ENCODE measurements around the gene FXYD3. TPM values are rescaled to one million over a fixed set of nuclear protein-coding genes. Genes with fewer than 3 reads are reported as not detected.

Gene FXYD3
- polyA plus RNA-seq, 1 experiment, result not detected

DNA sequence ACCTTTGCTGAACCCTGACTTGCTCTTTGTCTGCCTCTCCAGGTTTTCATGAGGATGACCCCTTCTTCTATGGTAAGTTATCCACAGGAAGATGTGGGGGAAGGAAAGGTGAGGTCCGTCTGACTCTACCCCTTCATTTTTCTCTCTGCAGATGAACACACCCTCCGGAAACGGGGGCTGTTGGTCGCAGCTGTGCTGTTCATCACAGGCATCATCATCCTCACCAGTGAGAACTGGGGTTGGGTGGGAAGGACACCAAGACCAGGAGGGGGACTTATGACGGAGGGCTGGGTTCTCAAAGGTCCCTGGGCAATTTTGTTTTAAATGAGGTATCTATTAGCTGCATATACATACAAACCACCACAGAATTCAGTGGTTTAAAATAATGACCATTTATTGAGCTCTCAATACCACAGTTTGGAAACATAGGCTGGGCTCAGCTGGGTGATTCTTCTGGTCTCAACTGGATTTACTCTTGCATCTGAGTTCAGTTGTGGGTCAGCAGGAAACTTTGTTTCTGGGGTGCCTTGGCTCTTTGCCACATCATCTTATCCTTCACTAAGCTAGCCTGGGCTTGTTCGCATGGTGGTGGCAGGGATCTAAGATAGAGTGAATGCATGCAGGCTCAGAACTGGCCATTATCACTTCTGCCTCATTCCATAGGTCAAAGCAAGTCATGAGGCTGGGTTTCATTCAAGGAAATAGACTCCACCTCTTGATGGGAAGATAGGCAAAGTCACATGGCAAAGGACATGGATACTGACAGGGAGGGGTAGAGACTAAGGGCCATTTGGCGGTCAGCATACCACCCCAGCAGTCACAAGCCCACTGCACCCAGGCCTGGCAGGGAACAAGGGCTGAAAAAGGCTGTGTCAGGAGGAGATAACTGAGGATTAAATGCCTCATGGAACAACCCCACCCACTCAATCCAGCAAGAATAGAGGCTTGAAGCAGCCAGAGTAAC, 50.8 kb downstream of the FXYD3 start:
- Histone ChIP-seq H3K27me3 (ENCODE audit: control insufficient read depth, insufficient read depth, low read length) (no peaks in the 10 kb centered on the region), H3K4me3 (ENCODE audit: low read depth, low read length) (no peak overlapping the region), H3K36me3 (ENCODE audit: control insufficient read depth, insufficient read depth, low read length) (peaks cover 23% of the 10 kb centered on the region)
- POLR2A ChIA-PET, result no interaction called here
- TF ChIP-seq CTCF (IDR thresholded peaks at IDR 0.05; ENCODE audit: insufficient read depth, low read depth, low read length), result no peak
- CTCF ChIA-PET, result no interaction called here
- DNase-seq (ENCODE audit: low read depth), result no peak

DNA sequence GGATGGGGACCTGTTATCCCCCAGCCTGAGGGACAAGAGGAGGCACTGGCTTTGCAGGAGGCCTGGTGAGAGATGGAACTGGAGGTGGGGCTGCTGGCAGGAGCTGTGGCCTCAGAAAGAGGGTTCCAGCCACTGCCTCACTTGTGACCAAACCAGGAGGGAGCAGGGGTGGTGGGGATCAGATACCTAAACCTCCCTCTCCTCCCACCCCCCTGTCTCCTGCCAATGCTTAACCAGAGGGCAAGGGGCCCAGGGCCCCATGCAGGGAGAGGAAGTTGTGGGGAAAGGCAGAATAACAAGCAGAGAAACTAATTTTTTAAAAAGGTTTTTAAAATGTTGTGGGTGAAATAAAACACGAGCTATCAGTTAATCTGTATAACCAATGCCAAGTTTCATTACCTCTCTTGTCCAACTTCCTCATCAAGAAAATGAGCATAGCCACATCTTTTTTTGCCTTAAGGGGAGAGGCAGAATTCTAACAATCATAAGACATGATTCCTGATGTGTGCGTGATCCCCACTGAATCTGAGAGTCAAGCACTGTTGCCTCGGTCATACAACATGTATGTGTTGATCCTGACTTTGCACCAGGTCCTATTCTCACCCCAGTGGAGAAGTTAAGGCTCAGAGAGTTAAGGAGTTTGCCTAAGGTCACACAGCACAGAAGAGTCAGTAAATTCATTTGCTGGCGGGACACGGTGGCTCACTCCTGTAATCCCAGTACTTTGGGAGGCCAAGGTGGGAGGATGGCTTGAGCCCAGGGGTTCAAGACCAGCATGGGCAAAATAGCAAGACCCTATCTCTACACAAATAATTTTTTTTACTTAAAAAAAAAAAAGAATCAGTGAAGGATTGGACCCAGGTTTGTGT, 51.9 kb downstream of the FXYD3 start:
- H3K36me3 ChIP-seq (ENCODE audit: control insufficient read depth, insufficient read depth, low read length), result peaks cover 23% of the 10 kb centered on the region
- no peak for TF ChIP-seq CTCF (IDR thresholded peaks at IDR 0.05; ENCODE audit: insufficient read depth, low read depth, low read length)
- POLR2A ChIA-PET, result no interaction called here
- no peak for DNase-seq (ENCODE audit: low read depth)
- no peak overlapping the region for H3K4me3 ChIP-seq (ENCODE audit: low read depth, low read length)
- CTCF ChIA-PET, result interaction anchor here (2.3 kb wide), 1 partner anchor 14 kb away, joined by 7 read pairs; no protein-coding TSS in a partner anchor
- no peaks in the 10 kb centered on the region for H3K27me3 ChIP-seq (ENCODE audit: control insufficient read depth, insufficient read depth, low read length)

DNA sequence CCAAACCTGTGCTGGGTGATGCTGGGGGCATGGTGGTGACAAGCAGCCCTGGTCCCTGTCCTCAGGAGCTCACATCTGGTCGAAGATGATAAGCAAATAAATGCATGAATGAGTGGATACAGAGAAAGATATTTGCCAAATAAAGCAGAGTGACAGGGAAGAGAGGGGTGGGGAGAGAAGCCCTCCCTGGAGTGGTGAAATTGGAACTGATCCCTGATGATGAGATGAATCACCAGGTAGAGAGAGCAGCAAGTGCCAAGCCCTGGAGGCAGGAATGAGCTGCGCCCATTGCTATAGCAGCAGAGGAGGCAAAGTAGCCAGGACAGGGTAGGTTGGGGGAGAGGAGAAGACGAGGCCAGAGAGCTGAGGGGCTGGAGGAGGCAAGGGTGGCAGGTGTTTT, 52.6 kb downstream of the FXYD3 start:
- H3K27me3 ChIP-seq (ENCODE audit: control insufficient read depth, insufficient read depth, low read length), result no peaks in the 10 kb centered on the region
- ChIA-PET POLR2A (no interaction called here), CTCF (interaction anchor here (2.3 kb wide), 1 partner anchor 15 kb away, joined by 7 read pairs; no protein-coding TSS in a partner anchor)
- H3K36me3 ChIP-seq (ENCODE audit: control insufficient read depth, insufficient read depth, low read length), result peaks cover 23% of the 10 kb centered on the region
- TF ChIP-seq CTCF (IDR thresholded peaks at IDR 0.05; ENCODE audit: insufficient read depth, low read depth, low read length), result peak; percentile 20; the same call in 1 of the 2 replicates
- DNase-seq (ENCODE audit: low read depth), result no peak
- H3K4me3 ChIP-seq (ENCODE audit: low read depth, low read length), result no peak overlapping the region

DNA sequence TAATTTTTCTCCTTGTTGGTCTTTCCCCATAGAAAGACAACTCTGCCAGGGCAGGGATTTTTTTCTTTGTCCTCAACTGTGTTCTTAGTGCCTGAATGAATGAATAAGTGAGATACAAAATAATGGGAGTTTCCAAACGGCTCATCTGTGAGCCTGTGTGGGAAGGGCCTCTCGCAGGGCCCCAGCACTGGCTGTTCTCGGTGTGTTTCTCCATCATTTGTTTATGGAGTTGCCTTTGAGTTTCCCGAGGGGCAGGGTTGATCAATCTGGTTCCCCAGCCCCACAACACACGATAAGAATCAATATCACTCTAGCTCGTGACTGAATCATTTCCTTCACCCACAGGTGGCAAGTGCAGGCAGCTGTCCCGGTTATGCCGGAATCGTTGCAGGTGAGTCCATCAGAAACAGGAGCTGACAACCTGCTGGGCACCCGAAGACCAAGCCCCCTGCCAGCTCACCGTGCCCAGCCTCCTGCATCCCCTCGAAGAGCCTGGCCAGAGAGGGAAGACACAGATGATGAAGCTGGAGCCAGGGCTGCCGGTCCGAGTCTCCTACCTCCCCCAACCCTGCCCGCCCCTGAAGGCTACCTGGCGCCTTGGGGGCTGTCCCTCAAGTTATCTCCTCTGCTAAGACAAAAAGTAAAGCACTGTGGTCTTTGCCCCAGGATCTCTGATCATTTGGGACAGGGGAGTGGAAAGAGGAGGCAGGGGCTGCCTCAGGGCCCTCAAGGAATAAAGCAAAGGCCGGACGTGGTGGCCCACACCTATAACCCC, 53.8 kb downstream of the FXYD3 start:
- Histone ChIP-seq H3K36me3 (ENCODE audit: control insufficient read depth, insufficient read depth, low read length) (peaks cover 16% of the 10 kb centered on the region), H3K4me3 (ENCODE audit: low read depth, low read length) (no peak overlapping the region), H3K27me3 (ENCODE audit: control insufficient read depth, insufficient read depth, low read length) (no peaks in the 10 kb centered on the region)
- ChIA-PET POLR2A (no interaction called here), CTCF (interaction anchor here (1.5 to 2.3 kb wide), 2 partner anchors 16 to 54 kb away, joined by 3 to 7 read pairs; no protein-coding TSS in a partner anchor)
- DNase-seq (ENCODE audit: low read depth), result no peak
- no peak for TF ChIP-seq CTCF (IDR thresholded peaks at IDR 0.05; ENCODE audit: insufficient read depth, low read depth, low read length)
